ENCODE results near the gene NRXN3. TPM values are rescaled to one million over a fixed set of nuclear protein-coding genes. Genes with fewer than 3 reads are reported as not detected.

The NRXN3 gene
- total RNA-seq, 4 donors from 2014 or later = 0.04 to 0.16 TPM; not detected in 2

GRCh38 chr14:79525416-79525815, 1355.2 kb downstream of the NRXN3 start:
- no peaks in the 10 kb centered on the region for H3K27me3 ChIP-seq
- no peak overlapping the region for H3K4me3 ChIP-seq
- intact Hi-C loops (cut with DNase I; ENCODE audit: low total_unique reads) = no loop called here
- in situ Hi-C loops (cut with MboI; ENCODE audit: low sequenced_read_pairs in 4 of 4) = no loop called here
- no peaks in the 10 kb centered on the region for H3K4me1 ChIP-seq
- TF ChIP-seq CTCF (IDR thresholded peaks at IDR 0.05 in 4 of 5, conservative IDR thresholded peaks at IDR 0.05 in 1 of 5) (no peak), POLR2A (IDR thresholded peaks at IDR 0.05) (no peak)
- no peak overlapping the region for H3K27ac ChIP-seq
- DNase-seq = no peak
- no peaks in the 10 kb centered on the region for H3K9me3 ChIP-seq
- H3K36me3 ChIP-seq = no peaks in the 10 kb centered on the region
- no peak for ATAC-seq

GRCh38 chr14:79528828-79529416, 1358.7 kb downstream of the NRXN3 start:
- H3K4me1 ChIP-seq = no peaks in the 10 kb centered on the region
- ATAC-seq (no peak), DNase-seq (no peak)
- no peaks in the 10 kb centered on the region for H3K9me3 ChIP-seq
- no peak for TF ChIP-seq CTCF (IDR thresholded peaks at IDR 0.05 in 4 of 5, conservative IDR thresholded peaks at IDR 0.05 in 1 of 5)
- no peak for TF ChIP-seq POLR2A (IDR thresholded peaks at IDR 0.05)
- no peak overlapping the region for H3K4me3 ChIP-seq
- H3K27ac ChIP-seq = no peak overlapping the region
- in situ Hi-C loops (cut with MboI; ENCODE audit: low sequenced_read_pairs in 4 of 4) = no loop called here
- H3K36me3 ChIP-seq = no peaks in the 10 kb centered on the region
- intact Hi-C loops (cut with DNase I; ENCODE audit: low total_unique reads) = no loop called here
- H3K27me3 ChIP-seq = no peaks in the 10 kb centered on the region

- TF ChIP-seq POLR2A (IDR thresholded peaks at IDR 0.05) (no peak), CTCF (IDR thresholded peaks at IDR 0.05 in 4 of 5, conservative IDR thresholded peaks at IDR 0.05 in 1 of 5) (no peak)
- in situ Hi-C loops (cut with MboI; ENCODE audit: low sequenced_read_pairs in 4 of 4) = no loop called here
- DNase-seq (no peak), ATAC-seq (no peak)
- H3K9me3 ChIP-seq = no peaks in the 10 kb centered on the region
- H3K36me3 ChIP-seq = no peaks in the 10 kb centered on the region
- H3K27me3 ChIP-seq = no peaks in the 10 kb centered on the region
- no peak overlapping the region for H3K4me3 ChIP-seq
- intact Hi-C loops (cut with DNase I; ENCODE audit: low total_unique reads) = no loop called here
- H3K27ac ChIP-seq = no peak overlapping the region
- H3K4me1 ChIP-seq = no peaks in the 10 kb centered on the region
Observed at GRCh38 chr14:79530555-79530954, 1360.4 kb downstream of the NRXN3 start.

- H3K27me3 ChIP-seq = no peaks in the 10 kb centered on the region
- no peak overlapping the region for H3K4me3 ChIP-seq
- TF ChIP-seq POLR2A (IDR thresholded peaks at IDR 0.05) (no peak), CTCF (IDR thresholded peaks at IDR 0.05 in 4 of 5, conservative IDR thresholded peaks at IDR 0.05 in 1 of 5) (no peak)
- no peak overlapping the region for H3K27ac ChIP-seq
- no peaks in the 10 kb centered on the region for H3K4me1 ChIP-seq
- intact Hi-C loops (cut with DNase I; ENCODE audit: low total_unique reads) = no loop called here
- DNase-seq = no peak
- no peaks in the 10 kb centered on the region for H3K9me3 ChIP-seq
- no peak for ATAC-seq
- no peaks in the 10 kb centered on the region for H3K36me3 ChIP-seq
- in situ Hi-C loops (cut with MboI; ENCODE audit: low sequenced_read_pairs in 4 of 4) = no loop called here
Observed at GRCh38 chr14:79534703-79535353, 1364.7 kb downstream of the NRXN3 start.
